SK-N-SH (cell line): ENCODE measurements around the gene INPP5A. TPM values are rescaled to one million over a fixed set of nuclear protein-coding genes. Genes with fewer than 3 reads are reported as not detected.

Experiments used
- CTCF ChIA-PET: fragments of 300-600, 350-600 bp; formaldehyde crosslinking; extraction: SDS; loops from one replicate; lab custom pipeline; 2021; lab: Yijun Ruan, JAX
- POLR2A ChIA-PET: fragments of 350-600 bp; sonication (Branson Sonifier 250); formaldehyde crosslinking; extraction: SDS; loops from one replicate; lab custom pipeline; 2020; ENCODE audit warnings: antibody characterized with exemption, inconsistent platforms; lab: Yijun Ruan, JAX
- DNase-seq: peaks from one replicate; pipeline ENCODE4 v3.0.0; 2012
- H2AFZ ChIP-seq: fragments of 200-600 bp; sonication (generic); 2 replicates; pipeline ENCODE4 v1.8.1; 2016; ENCODE audit warnings: antibody characterized with exemption, mild to moderate bottlenecking, low read depth
- H3F3A ChIP-seq: fragments of 200-600 bp; sonication (generic); replicated peaks from 2 replicates; pipeline ENCODE3; 2016; ENCODE audit warnings: antibody characterized with exemption, mild to moderate bottlenecking; ENCODE audit not compliant: insufficient read depth
- H3K27ac ChIP-seq, 2 experiments: fragments of 200-500 bp in 1 of 2; fragments of 200-600 bp in 1 of 2; sonication (Bioruptor generic) in 1 of 2; sonication (generic), shearing (Covaris generic) in 1 of 2; 2 replicates each; pipeline versions ENCODE4 v1.5.1 to v1.6.1; 2014 to 2016; ENCODE audit warnings: low read depth in 2 of 2, inconsistent platforms in 1 of 2, low read length in 1 of 2, mild to moderate bottlenecking in 1 of 2, mixed read lengths in 1 of 2
- H3K27me3 ChIP-seq: fragments of 200-600 bp; sonication (generic), shearing (Covaris generic); 2 replicates; pipeline ENCODE4 v1.6.1; 2016; ENCODE audit warnings: mixed run types; ENCODE audit not compliant: insufficient read depth
- H3K36me3 ChIP-seq, 2 experiments: fragments of 200-500 bp in 1 of 2; fragments of 200-600 bp in 1 of 2; sonication (Bioruptor generic) in 1 of 2; sonication (generic) in 1 of 2; replicated peaks in 1 of 2; 2 replicates each; pipeline versions ENCODE3 to v1.5.1; 2014 to 2016; ENCODE audit warnings: low read length in 1 of 2, mild to moderate bottlenecking in 1 of 2; ENCODE audit not compliant: insufficient read depth in 2 of 2, control insufficient read depth in 1 of 2
- H3K4me1 ChIP-seq, 2 experiments: fragments of 200-500 bp in 1 of 2; fragments of 200-600 bp in 1 of 2; sonication (Bioruptor generic) in 1 of 2; sonication (generic), shearing (Covaris generic) in 1 of 2; 2 replicates each; pipeline versions ENCODE4 v1.5.1 to v1.6.1; 2014 to 2016; ENCODE audit warnings: low read depth in 1 of 2, low read length in 1 of 2, mixed run types in 1 of 2; ENCODE audit not compliant: insufficient read depth in 2 of 2, control insufficient read depth in 1 of 2
- H3K4me2 ChIP-seq: fragments of 200-600 bp; sonication (generic), shearing (Covaris generic); 2 replicates; pipeline ENCODE4 v1.6.1; 2017; ENCODE audit warnings: mixed run types
- H3K4me3 ChIP-seq, 2 experiments: fragments of 200-500 bp in 1 of 2; fragments of 200-600 bp in 1 of 2; sonication (Bioruptor generic) in 1 of 2; sonication (generic), shearing (Covaris generic) in 1 of 2; 2 replicates each; pipeline versions ENCODE4 v1.5.1 to v1.8.1; 2014 to 2016; ENCODE audit warnings: low read depth in 2 of 2, inconsistent platforms in 1 of 2, low read length in 1 of 2, mild to moderate bottlenecking in 1 of 2, mixed read lengths in 1 of 2, moderate library complexity in 1 of 2
- H3K79me2 ChIP-seq: fragments of 200-600 bp; sonication (generic); 2 replicates; pipeline ENCODE4 v1.8.1; 2017; ENCODE audit warnings: mild to moderate bottlenecking; ENCODE audit not compliant: insufficient read depth
- H3K9ac ChIP-seq: fragments of 200-600 bp; sonication (generic); 2 replicates; pipeline ENCODE4 v1.6.1; 2017; ENCODE audit warnings: mixed run types
- H3K9me2 ChIP-seq: fragments of 200-600 bp; sonication (generic); 2 replicates; pipeline ENCODE4 v1.6.1; 2017; ENCODE audit warnings: mixed run types
- H3K9me3 ChIP-seq: fragments of 200-600 bp; sonication (generic); 2 replicates; pipeline ENCODE4 v1.6.1; 2017; ENCODE audit warnings: mixed run types, mild to moderate bottlenecking, moderate library complexity
- H4K20me1 ChIP-seq: fragments of 200-600 bp; sonication (generic); 2 replicates; pipeline ENCODE4 v1.6.1; 2017; ENCODE audit warnings: mild to moderate bottlenecking, mixed run types; ENCODE audit not compliant: insufficient read depth
- ELF1 ChIP-seq: IDR thresholded peaks from 2 replicates; pipeline ENCODE4 v1.4.0; 2012
- MAX ChIP-seq: IDR thresholded peaks from 2 replicates; pipeline ENCODE4 v1.4.0; 2012; ENCODE audit warnings: low read depth
- MEF2A ChIP-seq: IDR thresholded peaks from 2 replicates; pipeline ENCODE4 v1.4.0; 2012; ENCODE audit warnings: low read depth, borderline replicate concordance
- PBX3 ChIP-seq: IDR thresholded peaks from 2 replicates; pipeline ENCODE4; 2012
- POLR2AphosphoS5 ChIP-seq: IDR thresholded peaks from 2 replicates; pipeline ENCODE4 v1.6.1; 2012; ENCODE audit warnings: low read depth, low read length
- RCOR1 ChIP-seq: fragments of 150-350 bp; IDR thresholded peaks from 2 replicates; pipeline ENCODE4 v1.6.1; 2017; ENCODE audit warnings: antibody characterized with exemption, low read length
- REST ChIP-seq: IDR thresholded peaks from 2 replicates; pipeline ENCODE4 v1.6.1; 2012; ENCODE audit warnings: mild to moderate bottlenecking, low read depth, low read length, moderate library complexity
- SIN3A ChIP-seq: IDR thresholded peaks from 2 replicates; pipeline ENCODE4 v1.6.1; 2012; ENCODE audit warnings: low read depth, mild to moderate bottlenecking, low read length, moderate library complexity, borderline replicate concordance
- TAF1 ChIP-seq: IDR thresholded peaks from 2 replicates; pipeline ENCODE4 v1.6.1; 2012; ENCODE audit warnings: low read depth, mild to moderate bottlenecking, low read length, moderate library complexity, borderline replicate concordance
- TEAD4 ChIP-seq: IDR thresholded peaks from 2 replicates; pipeline ENCODE4 v1.4.0; 2012; ENCODE audit warnings: mild to moderate bottlenecking, borderline replicate concordance; ENCODE audit not compliant: insufficient read depth
- WGBS: methylation state at CpG from one replicate; pipeline ENCODE4 v1.1.6; 2017; ENCODE audit warnings: low lambda C conversion rate; 5-methylcytosine and 5-hydroxymethylcytosine counted together
- polyA plus RNA-seq, 3 experiments: library from polyadenylated mRNA; depleted of rRNA; stranded (reverse); fragments of >200 nt; gene quantifications; 2 replicates each; pipeline ENCODE4 v1.2.3, GENCODE V29; 2012
- TF ChIP-seq, protein P1 (sequence below): IDR thresholded peaks from 2 replicates; pipeline ENCODE4 v1.4.0; 2012; ENCODE audit warnings: low read depth, borderline replicate concordance
- TF ChIP-seq, protein P2 (sequence below): IDR thresholded peaks from 2 replicates; pipeline ENCODE4 v1.4.0; 2012; ENCODE audit warnings: low read depth, borderline replicate concordance
- TF ChIP-seq, protein P3 (sequence below): fragments of 150-350 bp; IDR thresholded peaks from 2 replicates; pipeline ENCODE4 v1.6.1; 2017; ENCODE audit warnings: antibody characterized with exemption, low read length, low read depth, borderline replicate concordance
- TF ChIP-seq, protein P4 (sequence below): fragments of 150-350 bp; IDR thresholded peaks from 2 replicates; pipeline ENCODE4 v1.6.1; 2016; ENCODE audit warnings: mild to moderate bottlenecking, low read depth, low read length

Gene INPP5A
- polyA plus RNA-seq, 1 of the 3 experiments (the other 2 are of a cell fraction) = 12.0 TPM

DNA sequence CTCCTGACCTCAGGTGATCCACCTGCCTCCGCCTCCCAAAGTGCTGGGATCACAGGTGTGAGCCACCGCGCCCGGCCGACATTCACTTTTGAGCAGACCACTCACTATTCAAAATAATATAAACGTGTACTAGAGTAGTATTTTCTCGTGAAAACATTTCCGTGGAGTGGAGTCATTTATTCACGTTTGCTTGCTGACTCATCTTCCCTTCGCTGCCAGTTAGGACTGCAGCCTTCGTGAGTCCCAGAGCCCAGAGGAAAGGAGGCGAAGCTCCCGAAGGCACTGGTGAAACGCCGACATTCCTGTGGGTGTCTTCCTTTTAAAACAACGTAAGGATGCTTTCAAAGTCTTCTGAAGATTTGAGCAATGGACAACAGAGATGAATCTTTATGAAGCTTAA, 10.9 kb upstream of the INPP5A start:
- TF ChIP-seq MAX = no peak
- no peak for TF ChIP-seq SIN3A
- no peak for TF ChIP-seq ELF1
- TF ChIP-seq, protein P1, sequence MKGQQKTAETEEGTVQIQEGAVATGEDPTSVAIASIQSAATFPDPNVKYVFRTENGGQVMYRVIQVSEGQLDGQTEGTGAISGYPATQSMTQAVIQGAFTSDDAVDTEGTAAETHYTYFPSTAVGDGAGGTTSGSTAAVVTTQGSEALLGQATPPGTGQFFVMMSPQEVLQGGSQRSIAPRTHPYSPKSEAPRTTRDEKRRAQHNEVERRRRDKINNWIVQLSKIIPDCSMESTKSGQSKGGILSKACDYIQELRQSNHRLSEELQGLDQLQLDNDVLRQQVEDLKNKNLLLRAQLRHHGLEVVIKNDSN = no peak
- TF ChIP-seq MEF2A = no peak
- no peak for TF ChIP-seq RCOR1
- no peak for TF ChIP-seq POLR2AphosphoS5
- no peak for TF ChIP-seq TAF1
- no peak for TF ChIP-seq PBX3
- TF ChIP-seq TEAD4 = no peak
- TF ChIP-seq, all 33 proteins: peak for 0
- WGBS = 63% methylated on average over 16 of the region's 16 CpGs
- Histone ChIP-seq H4K20me1 (no peaks in the 10 kb centered on the region), H3K9ac (no peak overlapping the region), H3K27ac (0 out of 4 replicates have a peak overlapping the region, but pooled peaks of 1 of the 2 experiments have one; percentile 16), H3K27me3 (no peaks in the 10 kb centered on the region), H3K9me2 (no peaks in the 10 kb centered on the region), H3K9me3 (peaks cover 2% of the 10 kb centered on the region; the same call in 1 of the 2 replicates), H3F3A (no peaks in the 10 kb centered on the region), H3K36me3 (peaks cover 0 to 9% of the 10 kb centered on the region in 2 experiments), H3K4me1 (no peaks in the 10 kb centered on the region), H3K4me2 (no peak overlapping the region), H3K79me2 (no peaks in the 10 kb centered on the region), H3K4me3 (no peak overlapping the region), H2AFZ (no peak overlapping the region)
- CTCF ChIA-PET = interaction anchor here (0.8 kb wide), 1 partner anchor 67 kb away, joined by 4 read pairs; no protein-coding TSS in a partner anchor
- POLR2A ChIA-PET = no interaction called here
- DNase-seq = no peak

DNA sequence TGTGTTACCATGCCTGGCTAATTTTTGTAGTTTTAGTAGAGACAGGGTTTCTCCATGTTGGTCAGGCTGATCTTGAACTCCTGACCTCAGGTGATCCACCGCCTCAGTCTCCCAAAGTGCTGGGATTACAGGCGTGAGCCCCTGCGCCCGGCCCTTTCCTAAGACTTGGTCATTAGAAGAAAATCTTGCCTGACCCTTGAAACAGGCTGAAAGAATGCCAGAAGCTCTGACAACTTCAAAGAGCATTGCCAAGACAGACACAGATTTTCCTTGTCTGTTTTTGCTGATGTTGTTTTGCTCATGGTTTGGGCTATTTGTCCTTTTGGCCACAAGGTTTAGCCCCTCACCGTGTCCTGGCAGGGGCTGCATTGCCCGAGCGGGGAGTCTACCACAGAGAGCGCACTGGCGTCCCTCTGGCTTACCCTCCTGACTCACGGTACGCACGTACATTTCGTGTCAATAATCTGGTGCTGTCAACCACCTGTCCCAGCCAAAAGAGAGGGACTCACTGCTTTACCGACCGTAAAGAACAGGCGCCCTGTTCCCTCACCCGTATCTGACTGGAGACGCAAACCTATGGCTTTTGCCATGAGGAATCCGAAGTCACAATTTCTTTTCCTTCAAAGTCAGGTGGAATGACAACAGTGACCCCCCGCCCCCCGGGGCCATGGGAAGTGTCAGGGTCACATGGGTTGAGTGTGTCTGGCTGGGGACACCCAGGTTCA, 10.1 kb upstream of the INPP5A start:
- no peak overlapping the region for H3K4me2 ChIP-seq
- H3K4me1 ChIP-seq = no peaks in the 10 kb centered on the region
- no peaks in the 10 kb centered on the region for H4K20me1 ChIP-seq
- H3K9ac ChIP-seq = no peak overlapping the region
- H3K79me2 ChIP-seq = no peaks in the 10 kb centered on the region
- CTCF ChIA-PET = interaction anchor here (0.8 kb wide), 1 partner anchor 68 kb away, joined by 4 read pairs; no protein-coding TSS in a partner anchor
- no peak overlapping the region for H3K27ac ChIP-seq
- H2AFZ ChIP-seq = no peak overlapping the region
- peaks cover under 1% of the 10 kb centered on the region for H3F3A ChIP-seq
- no peak overlapping the region for H3K4me3 ChIP-seq
- H3K27me3 ChIP-seq = no peaks in the 10 kb centered on the region
- POLR2A ChIA-PET = no interaction called here
- H3K9me2 ChIP-seq = no peaks in the 10 kb centered on the region
- peaks cover 4% of the 10 kb centered on the region; the same call in 1 of the 2 replicates for H3K9me3 ChIP-seq
- WGBS = 78% methylated on average over 21 of the region's 21 CpGs
- DNase-seq = no peak
- H3K36me3 ChIP-seq = peaks cover 0 to 10% of the 10 kb centered on the region in 2 experiments
- TF ChIP-seq REST (no peak), MAX (no peak), TEAD4 (no peak)
- TF ChIP-seq, protein P2, sequence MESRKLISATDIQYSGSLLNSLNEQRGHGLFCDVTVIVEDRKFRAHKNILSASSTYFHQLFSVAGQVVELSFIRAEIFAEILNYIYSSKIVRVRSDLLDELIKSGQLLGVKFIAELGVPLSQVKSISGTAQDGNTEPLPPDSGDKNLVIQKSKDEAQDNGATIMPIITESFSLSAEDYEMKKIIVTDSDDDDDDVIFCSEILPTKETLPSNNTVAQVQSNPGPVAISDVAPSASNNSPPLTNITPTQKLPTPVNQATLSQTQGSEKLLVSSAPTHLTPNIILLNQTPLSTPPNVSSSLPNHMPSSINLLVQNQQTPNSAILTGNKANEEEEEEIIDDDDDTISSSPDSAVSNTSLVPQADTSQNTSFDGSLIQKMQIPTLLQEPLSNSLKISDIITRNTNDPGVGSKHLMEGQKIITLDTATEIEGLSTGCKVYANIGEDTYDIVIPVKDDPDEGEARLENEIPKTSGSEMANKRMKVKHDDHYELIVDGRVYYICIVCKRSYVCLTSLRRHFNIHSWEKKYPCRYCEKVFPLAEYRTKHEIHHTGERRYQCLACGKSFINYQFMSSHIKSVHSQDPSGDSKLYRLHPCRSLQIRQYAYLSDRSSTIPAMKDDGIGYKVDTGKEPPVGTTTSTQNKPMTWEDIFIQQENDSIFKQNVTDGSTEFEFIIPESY = no peak
- TF ChIP-seq, protein P3, sequence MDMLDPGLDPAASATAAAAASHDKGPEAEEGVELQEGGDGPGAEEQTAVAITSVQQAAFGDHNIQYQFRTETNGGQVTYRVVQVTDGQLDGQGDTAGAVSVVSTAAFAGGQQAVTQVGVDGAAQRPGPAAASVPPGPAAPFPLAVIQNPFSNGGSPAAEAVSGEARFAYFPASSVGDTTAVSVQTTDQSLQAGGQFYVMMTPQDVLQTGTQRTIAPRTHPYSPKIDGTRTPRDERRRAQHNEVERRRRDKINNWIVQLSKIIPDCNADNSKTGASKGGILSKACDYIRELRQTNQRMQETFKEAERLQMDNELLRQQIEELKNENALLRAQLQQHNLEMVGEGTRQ = no peak
- TF ChIP-seq, protein P4, sequence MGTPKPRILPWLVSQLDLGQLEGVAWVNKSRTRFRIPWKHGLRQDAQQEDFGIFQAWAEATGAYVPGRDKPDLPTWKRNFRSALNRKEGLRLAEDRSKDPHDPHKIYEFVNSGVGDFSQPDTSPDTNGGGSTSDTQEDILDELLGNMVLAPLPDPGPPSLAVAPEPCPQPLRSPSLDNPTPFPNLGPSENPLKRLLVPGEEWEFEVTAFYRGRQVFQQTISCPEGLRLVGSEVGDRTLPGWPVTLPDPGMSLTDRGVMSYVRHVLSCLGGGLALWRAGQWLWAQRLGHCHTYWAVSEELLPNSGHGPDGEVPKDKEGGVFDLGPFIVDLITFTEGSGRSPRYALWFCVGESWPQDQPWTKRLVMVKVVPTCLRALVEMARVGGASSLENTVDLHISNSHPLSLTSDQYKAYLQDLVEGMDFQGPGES = no peak
